Measurements from ENCODE around the gene PLA2G4E.
A peak's percentile ranks its signal among the peaks of the same experiment; 100 is the strongest.

PLA2G4E gene

GRCh38 chr15:41971089-41971894 lies 49.5 kb downstream of the PLA2G4E start:
- H3F3A ChIP-seq (ENCODE audit: insufficient read depth, low read length) = no peaks in the 10 kb centered on the region
- H3K9me3 ChIP-seq (ENCODE audit: low read length) = no peaks in the 10 kb centered on the region
- H3K27ac ChIP-seq (ENCODE audit: low read depth, low read length, poor library complexity, severe bottlenecking) = peak overlapping the region; percentile 30
- TF ChIP-seq EZH2 (IDR thresholded peaks at IDR 0.05; ENCODE audit: borderline replicate concordance, low read length) (no peak), CTCF (IDR thresholded peaks at IDR 0.05; ENCODE audit: low read length) (no peak)
- no peaks in the 10 kb centered on the region for H3K36me3 ChIP-seq (ENCODE audit: insufficient read depth, low read length)
- no peaks in the 10 kb centered on the region for H3K79me2 ChIP-seq (ENCODE audit: insufficient read depth, low read length)
- no peaks in the 10 kb centered on the region for H4K20me1 ChIP-seq (ENCODE audit: insufficient read depth, low read length)
- peak overlapping the region; percentile 77 for H3K4me2 ChIP-seq (ENCODE audit: low read length)
- H3K9me2 ChIP-seq (ENCODE audit: low read depth, low read length) = no peaks in the 10 kb centered on the region
- H3K4me3 ChIP-seq (ENCODE audit: low read depth, low read length, poor library complexity, severe bottlenecking) = peak overlapping the region; percentile 75
- peaks cover 36% of the 10 kb centered on the region for H3K4me1 ChIP-seq (ENCODE audit: insufficient read depth, low read length, severe bottlenecking)
- peak overlapping the region; percentile 66; the same call in 1 of the 2 replicates for H3K9ac ChIP-seq (ENCODE audit: low read length)
- no peak overlapping the region for H2AFZ ChIP-seq (ENCODE audit: low read length)
- 0 out of 2 replicates have a peak, but pooled peaks cover 4% of the 10 kb centered on the region for H3K27me3 ChIP-seq (ENCODE audit: insufficient read depth, low read length)

DNA sequence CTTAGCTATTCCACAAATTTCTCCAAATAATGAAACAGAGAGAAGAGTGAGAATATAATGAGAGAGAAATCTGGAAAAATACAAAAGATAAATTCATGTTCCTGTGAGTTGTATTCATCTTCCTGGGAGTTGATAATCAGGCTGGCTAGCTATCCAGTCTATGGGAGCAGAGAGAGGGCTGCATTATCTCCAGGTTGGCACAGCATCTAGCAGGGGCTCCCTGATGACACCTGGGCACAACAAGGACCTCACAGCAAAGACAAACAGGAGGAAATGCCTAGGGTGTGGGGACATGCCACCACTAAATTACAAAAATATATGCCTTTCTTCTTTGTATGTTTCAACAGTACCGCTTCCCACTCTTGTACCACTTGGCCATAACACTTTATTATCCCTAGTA lies 50.4 kb downstream of the PLA2G4E start:
- peak overlapping the region; percentile 75 for H3K4me3 ChIP-seq (ENCODE audit: low read depth, low read length, poor library complexity, severe bottlenecking)
- H3K27ac ChIP-seq (ENCODE audit: low read depth, low read length, poor library complexity, severe bottlenecking) = peak overlapping the region; percentile 30
- TF ChIP-seq EZH2 (IDR thresholded peaks at IDR 0.05; ENCODE audit: borderline replicate concordance, low read length) (no peak), CTCF (IDR thresholded peaks at IDR 0.05; ENCODE audit: low read length) (no peak)
- no peak overlapping the region for H2AFZ ChIP-seq (ENCODE audit: low read length)
- H3K4me1 ChIP-seq (ENCODE audit: insufficient read depth, low read length, severe bottlenecking) = peaks cover 36% of the 10 kb centered on the region
- H3F3A ChIP-seq (ENCODE audit: insufficient read depth, low read length) = no peaks in the 10 kb centered on the region
- no peaks in the 10 kb centered on the region for H4K20me1 ChIP-seq (ENCODE audit: insufficient read depth, low read length)
- H3K9me3 ChIP-seq (ENCODE audit: low read length) = no peaks in the 10 kb centered on the region
- no peaks in the 10 kb centered on the region for H3K9me2 ChIP-seq (ENCODE audit: low read depth, low read length)
- no peaks in the 10 kb centered on the region for H3K36me3 ChIP-seq (ENCODE audit: insufficient read depth, low read length)
- H3K9ac ChIP-seq (ENCODE audit: low read length) = no peak overlapping the region; the same call in 1 of the 2 replicates
- H3K79me2 ChIP-seq (ENCODE audit: insufficient read depth, low read length) = no peaks in the 10 kb centered on the region
- 0 out of 2 replicates have a peak, but pooled peaks cover 4% of the 10 kb centered on the region for H3K27me3 ChIP-seq (ENCODE audit: insufficient read depth, low read length)
- H3K4me2 ChIP-seq (ENCODE audit: low read length) = peak overlapping the region; percentile 77

DNA sequence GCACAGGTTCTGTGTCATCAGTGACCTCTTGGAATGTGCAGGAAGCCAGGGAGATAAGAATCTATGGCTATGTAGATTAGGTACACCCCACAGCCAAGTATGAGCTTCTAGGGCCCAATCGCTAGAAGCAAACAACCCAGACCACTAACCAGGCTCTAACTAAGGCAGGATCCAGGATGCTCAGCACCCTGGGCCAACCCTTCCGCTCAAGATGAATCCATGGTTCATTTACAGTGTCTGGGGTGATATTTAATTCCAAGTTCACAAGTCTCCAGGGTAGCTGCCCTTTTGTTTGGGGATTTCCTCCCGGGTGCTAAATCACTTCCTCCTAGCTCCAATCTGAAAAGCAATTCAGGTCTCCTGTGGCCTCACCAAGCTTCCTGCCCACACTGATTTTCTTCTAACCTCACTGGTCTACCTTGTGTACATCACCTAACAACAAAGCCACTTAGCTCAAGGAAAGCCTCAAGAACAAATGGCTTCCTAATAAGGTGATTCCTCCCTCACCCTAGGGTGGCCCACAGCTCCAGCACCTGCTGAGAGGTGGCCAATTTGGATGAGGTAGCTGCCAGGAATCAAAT lies 50.9 kb downstream of the PLA2G4E start:
- Histone ChIP-seq H3K79me2 (ENCODE audit: insufficient read depth, low read length) (no peaks in the 10 kb centered on the region), H3K4me1 (ENCODE audit: insufficient read depth, low read length, severe bottlenecking) (peaks cover 36% of the 10 kb centered on the region), H3K27me3 (ENCODE audit: insufficient read depth, low read length) (0 out of 2 replicates have a peak, but pooled peaks cover 4% of the 10 kb centered on the region), H3F3A (ENCODE audit: insufficient read depth, low read length) (no peaks in the 10 kb centered on the region), H3K9me2 (ENCODE audit: low read depth, low read length) (no peaks in the 10 kb centered on the region), H3K9ac (ENCODE audit: low read length) (no peak overlapping the region), H2AFZ (ENCODE audit: low read length) (no peak overlapping the region), H3K36me3 (ENCODE audit: insufficient read depth, low read length) (no peaks in the 10 kb centered on the region), H3K27ac (ENCODE audit: low read depth, low read length, poor library complexity, severe bottlenecking) (peak overlapping the region; percentile 30), H4K20me1 (ENCODE audit: insufficient read depth, low read length) (no peaks in the 10 kb centered on the region), H3K4me2 (ENCODE audit: low read length) (0 out of 2 replicates have a peak overlapping the region, but pooled peaks have one; percentile 77), H3K4me3 (ENCODE audit: low read depth, low read length, poor library complexity, severe bottlenecking) (no peak overlapping the region), H3K9me3 (ENCODE audit: low read length) (no peaks in the 10 kb centered on the region)
- TF ChIP-seq CTCF (IDR thresholded peaks at IDR 0.05; ENCODE audit: low read length) = no peak
- no peak for TF ChIP-seq EZH2 (IDR thresholded peaks at IDR 0.05; ENCODE audit: borderline replicate concordance, low read length)
